CD1c-positive myeloid dendritic cell (primary cell): ENCODE measurements around the gene PARL.
A peak's percentile ranks its signal among the peaks of the same experiment; 100 is the strongest.

Experiments
- DNase-seq: peaks from one replicate; pipeline ENCODE4 v3.0.0-alpha.2; 2016; ENCODE audit errors: extremely low spot score

The PARL gene

GRCh38 chr3:183790700-183791099 is 94.0 kb downstream of the PARL start:
- no peak for DNase-seq

GRCh38 chr3:183789826-183790225 is 94.9 kb downstream of the PARL start:
- DNase-seq = no peak

GRCh38 chr3:183784503-183784902 is 100.2 kb downstream of the PARL start:
- peak; percentile 72 for DNase-seq

- DNase-seq = peak; percentile 27
These were observed 102.0 kb downstream of the PARL start for GRCh38 chr3:183782576-183783276.

GRCh38 chr3:183781246-183781645 is 103.4 kb downstream of the PARL start:
- no peak for DNase-seq

GRCh38 chr3:183779896-183780465 is 104.7 kb downstream of the PARL start:
- peak; percentile 86 for DNase-seq
